Activated T-helper 2 cell treated with anti-CD3 and anti-CD28 coated beads, Interferon-gamma antibody, Interleukin-2, Interleukin-4, amounts not matched to agents 10 μg/mL and 5 μg/mL and 100 μg/mL, durations not matched to agents 14 hours and 24 hours and 36 hours (primary cell): ENCODE data around the gene KRT10. TPM values are rescaled to one million over a fixed set of nuclear protein-coding genes. Genes with fewer than 3 reads are reported as not detected.

ENCODE experiments used
- DNase-seq: peaks from one replicate; pipeline ENCODE4 v3.0.0; 2021; ENCODE audit warnings: low spot score
- H3K27ac Mint-ChIP-seq: one replicate; pipeline ENCODE4 v1.8.0; 2021; ENCODE audit warnings: mixed read lengths
- H3K27me3 Mint-ChIP-seq: one replicate; pipeline ENCODE4 v1.8.0; 2021; ENCODE audit warnings: low read depth, mixed read lengths
- H3K36me3 Mint-ChIP-seq: one replicate; pipeline ENCODE4 v1.8.0; 2021; ENCODE audit warnings: low read depth, mixed read lengths
- H3K4me1 Mint-ChIP-seq: one replicate; pipeline ENCODE4 v1.8.0; 2021; ENCODE audit warnings: low read depth, mixed read lengths
- H3K4me3 Mint-ChIP-seq: one replicate; pipeline ENCODE4 v1.8.0; 2021; ENCODE audit warnings: low read depth, mild to moderate bottlenecking, moderate library complexity, mixed read lengths
- H3K9me3 Mint-ChIP-seq: one replicate; pipeline ENCODE4 v1.8.0; 2021; ENCODE audit warnings: mixed read lengths
- intact Hi-C: fragments of 100-400 bp; cut with micrococcal nuclease; formaldehyde crosslinking; loops from one replicate; pipeline ENCODE4 v1.15.1; 2023
- total RNA-seq: library from RNA; stranded (reverse); gene quantifications from 2 replicates; pipeline ENCODE4 v1.2.3, GENCODE V29; 2022

The KRT10 gene
- total RNA-seq, 1 donor from 2014 or later, result 29.1 TPM

- H3K27ac Mint-ChIP-seq, result no peak overlapping the region
- intact Hi-C loops, result loop anchor here (5.0 to 10.0 kb wide), 2 partner anchors 172 to 439 kb away; no protein-coding TSS in a partner anchor
- H3K4me3 Mint-ChIP-seq, result no peak overlapping the region
Observed at GRCh38 chr17:40793832-40794231, 28.6 kb downstream of the KRT10 start.

GRCh38 chr17:40791787-40792436 is 30.5 kb downstream of the KRT10 start:
- no peaks in the 10 kb centered on the region for H3K9me3 Mint-ChIP-seq
- no peaks in the 10 kb centered on the region for H3K36me3 Mint-ChIP-seq
- peaks cover 33% of the 10 kb centered on the region for H3K27me3 Mint-ChIP-seq
- H3K27ac Mint-ChIP-seq, result no peak overlapping the region
- H3K4me3 Mint-ChIP-seq, result no peak overlapping the region
- no peak for DNase-seq
- no peaks in the 10 kb centered on the region for H3K4me1 Mint-ChIP-seq
- intact Hi-C loops, result loop anchor here (5.0 to 10.0 kb wide), 2 partner anchors 170 to 437 kb away; no protein-coding TSS in a partner anchor

More at GRCh38 chr17:40793832-40794231, 28.6 kb downstream of the KRT10 start:
- Mint-ChIP-seq H3K9me3 (no peaks in the 10 kb centered on the region), H3K4me1 (no peaks in the 10 kb centered on the region), H3K36me3 (no peaks in the 10 kb centered on the region), H3K27me3 (peaks cover 31% of the 10 kb centered on the region)
- no peak for DNase-seq

- H3K4me1 Mint-ChIP-seq, result no peaks in the 10 kb centered on the region
- H3K27ac Mint-ChIP-seq, result no peak overlapping the region
- no peaks in the 10 kb centered on the region for H3K9me3 Mint-ChIP-seq
- peaks cover 29% of the 10 kb centered on the region for H3K27me3 Mint-ChIP-seq
- H3K36me3 Mint-ChIP-seq, result no peaks in the 10 kb centered on the region
- H3K4me3 Mint-ChIP-seq, result no peak overlapping the region
- DNase-seq, result no peak
- intact Hi-C loops, result loop anchor here (5.0 to 10.0 kb wide), 2 partner anchors 169 to 436 kb away; no protein-coding TSS in a partner anchor
Observed at GRCh38 chr17:40791111-40791510, 31.3 kb downstream of the KRT10 start.

GRCh38 chr17:40782450-40782849 is 40.0 kb downstream of the KRT10 start, which contains the start of gene KRT27:
TSS of gene KRT27 (minus strand) at chr17:40782550. CDS start at chr17:40782493, 57 bp downstream.
- Mint-ChIP-seq H3K9me3 (no peaks in the 10 kb centered on the region), H3K36me3 (no peaks in the 10 kb centered on the region), H3K4me1 (no peaks in the 10 kb centered on the region), H3K27ac (no peak within 1 kb of the TSS), H3K4me3 (no peak within 1 kb of the TSS), H3K27me3 (peaks cover 35% of the 10 kb centered on the region)
- intact Hi-C loops, result no loop called here
- DNase-seq, result no peak

GRCh38 chr17:40779181-40779909 is 43.1 kb downstream of the KRT10 start:
- no peak for DNase-seq

GRCh38 chr17:40778461-40778860 is 44.0 kb downstream of the KRT10 start:
- Mint-ChIP-seq H3K27me3 (peaks cover 52% of the 10 kb centered on the region), H3K4me1 (no peaks in the 10 kb centered on the region), H3K9me3 (no peaks in the 10 kb centered on the region), H3K36me3 (no peaks in the 10 kb centered on the region), H3K4me3 (no peak overlapping the region), H3K27ac (no peak overlapping the region)
- intact Hi-C loops, result no loop called here
- DNase-seq, result no peak

More at GRCh38 chr17:40779181-40779909, 43.1 kb downstream of the KRT10 start:
- intact Hi-C loops, result no loop called here
- Mint-ChIP-seq H3K9me3 (no peaks in the 10 kb centered on the region), H3K4me3 (no peak overlapping the region), H3K4me1 (no peaks in the 10 kb centered on the region), H3K36me3 (no peaks in the 10 kb centered on the region), H3K27me3 (peaks cover 49% of the 10 kb centered on the region), H3K27ac (no peak overlapping the region)

GRCh38 chr17:40777971-40778370 is 44.4 kb downstream of the KRT10 start:
- Mint-ChIP-seq H3K4me1 (no peaks in the 10 kb centered on the region), H3K36me3 (no peaks in the 10 kb centered on the region), H3K27me3 (peaks cover 50% of the 10 kb centered on the region), H3K9me3 (no peaks in the 10 kb centered on the region), H3K4me3 (no peak overlapping the region), H3K27ac (no peak overlapping the region)
- intact Hi-C loops, result no loop called here
- no peak for DNase-seq

- DNase-seq, result no peak
- H3K36me3 Mint-ChIP-seq, result no peaks in the 10 kb centered on the region
- H3K27ac Mint-ChIP-seq, result no peak overlapping the region
- no peak overlapping the region for H3K4me3 Mint-ChIP-seq
- peaks cover 55% of the 10 kb centered on the region for H3K27me3 Mint-ChIP-seq
- intact Hi-C loops, result no loop called here
- no peaks in the 10 kb centered on the region for H3K9me3 Mint-ChIP-seq
- H3K4me1 Mint-ChIP-seq, result no peaks in the 10 kb centered on the region
Observed at GRCh38 chr17:40777459-40777858, 45.0 kb downstream of the KRT10 start.

GRCh38 chr17:40775945-40776344 is 46.5 kb downstream of the KRT10 start:
- H3K36me3 Mint-ChIP-seq, result no peaks in the 10 kb centered on the region
- peaks cover 61% of the 10 kb centered on the region for H3K27me3 Mint-ChIP-seq
- no peak overlapping the region for H3K27ac Mint-ChIP-seq
- H3K4me3 Mint-ChIP-seq, result no peak overlapping the region
- H3K4me1 Mint-ChIP-seq, result no peaks in the 10 kb centered on the region
- H3K9me3 Mint-ChIP-seq, result no peaks in the 10 kb centered on the region
- DNase-seq, result no peak
- intact Hi-C loops, result no loop called here

- Mint-ChIP-seq H3K9me3 (no peaks in the 10 kb centered on the region), H3K27ac (no peak within 1 kb of the TSS), H3K4me1 (no peaks in the 10 kb centered on the region), H3K4me3 (no peak within 1 kb of the TSS), H3K27me3 (peaks cover 37% of the 10 kb centered on the region), H3K36me3 (no peaks in the 10 kb centered on the region)
- no peak for DNase-seq
- intact Hi-C loops, result no loop called here
Observed at GRCh38 chr17:40772101-40772500, 50.3 kb downstream of the KRT10 start, which contains the start of gene KRT26. TSS of gene KRT26 (minus strand) at chr17:40772201. CDS start at chr17:40772113, 88 bp downstream.

Other genes starting within 250 kb of the KRT10 start
- 126 and 131 TPM in 2 replicates for gene SMARCE1, start 174.8 kb downstream of the KRT10 start, total RNA-seq
- 0.43 TPM in 1 of 2 replicates, not detected in the other for gene KRT222, start 157.4 kb downstream of the KRT10 start, total RNA-seq
- not detected in 2 replicates for gene KRT24, start 118.9 kb downstream of the KRT10 start, total RNA-seq
- gene KRT25, start 67.3 kb downstream of the KRT10 start, total RNA-seq, result not detected in 2 replicates
- not detected in 2 replicates for gene KRT26, start 50.4 kb downstream of the KRT10 start, total RNA-seq
- not detected in 2 replicates for gene KRT27, start 40.1 kb downstream of the KRT10 start, total RNA-seq
- not detected in 2 replicates for gene KRT28, start 22.7 kb downstream of the KRT10 start, total RNA-seq
- gene KRT12, start 44.6 kb upstream of the KRT10 start, total RNA-seq, result not detected in 2 replicates
- not detected in 2 replicates for gene KRT20, start 62.6 kb upstream of the KRT10 start, total RNA-seq
- not detected in 2 replicates for gene KRT23, start 115.0 kb upstream of the KRT10 start, total RNA-seq
- not detected in 2 replicates for gene KRT39, start 144.3 kb upstream of the KRT10 start, total RNA-seq
- gene KRT40, start 161.7 kb upstream of the KRT10 start, total RNA-seq, result not detected in 2 replicates
- gene KRTAP3-3, start 171.6 kb upstream of the KRT10 start, total RNA-seq, result not detected in 2 replicates
- not detected in 2 replicates for gene KRTAP3-2, start 177.3 kb upstream of the KRT10 start, total RNA-seq
- not detected in 2 replicates for gene KRTAP3-1, start 186.5 kb upstream of the KRT10 start, total RNA-seq
- not detected in 2 replicates for gene KRTAP1-5, start 204.6 kb upstream of the KRT10 start, total RNA-seq
- gene KRTAP1-4, start 207.6 kb upstream of the KRT10 start, total RNA-seq, result not detected in 2 replicates
- not detected in 2 replicates for gene KRTAP1-3, start 212.3 kb upstream of the KRT10 start, total RNA-seq
- not detected in 2 replicates for gene KRTAP1-1, start 218.8 kb upstream of the KRT10 start, total RNA-seq
- gene KRTAP2-1, start 224.7 kb upstream of the KRT10 start, total RNA-seq, result not detected in 2 replicates
- not detected in 2 replicates for gene KRTAP2-2, start 232.6 kb upstream of the KRT10 start, total RNA-seq
- not detected in 2 replicates for gene KRTAP2-3, start 237.5 kb upstream of the KRT10 start, total RNA-seq
- gene KRTAP2-4, start 243.3 kb upstream of the KRT10 start, total RNA-seq, result not detected in 2 replicates